Left ventricle myocardium inferior (tissue), 1 donor: ENCODE measurements around the gene CD99. TPM values are rescaled to one million over a fixed set of nuclear protein-coding genes. Genes with fewer than 3 reads are reported as not detected.
"Not testable (repeated sequence)": the region's sequence is repeated elsewhere in the genome, so short reads cannot be mapped to it uniquely, and the experiment has no call there.

ENCODE experiments used
- DNase-seq: peaks from one replicate; pipeline ENCODE4 v3.0.0-alpha.2; 2020
- H3K27ac ChIP-seq: fragments of 200-600 bp; replicated peaks from 2 replicates; pipeline ENCODE4 v1.8.0; 2021
- H3K27me3 ChIP-seq: fragments of 200-600 bp; 2 replicates; pipeline ENCODE4 v1.8.0; 2021; ENCODE audit warnings: low read depth
- H3K36me3 ChIP-seq: fragments of 200-600 bp; 2 replicates; pipeline ENCODE4 v1.8.0; 2021
- H3K4me1 ChIP-seq: fragments of 200-600 bp; 2 replicates; pipeline ENCODE4 v1.8.0; 2021
- H3K4me3 ChIP-seq: fragments of 200-600 bp; 2 replicates; pipeline ENCODE4 v1.8.0; 2021; ENCODE audit warnings: mild to moderate bottlenecking, moderate library complexity
- H3K9me3 ChIP-seq: fragments of 200-600 bp; replicated peaks from 2 replicates; pipeline ENCODE4 v1.8.0; 2021
- CTCF ChIP-seq: fragments of 200-600 bp; IDR thresholded peaks from 2 replicates; pipeline ENCODE4 v1.8.0; 2021; ENCODE audit warnings: antibody characterized with exemption, mild to moderate bottlenecking, borderline replicate concordance
- intact Hi-C: fragments of 100-400 bp; cut with micrococcal nuclease; formaldehyde crosslinking; loops from one replicate; pipeline ENCODE4 v1.11.0; 2022
- total RNA-seq: library from RNA; stranded (reverse); fragmentation: NEBNext Ultra II Directional; extraction: Animal tissue kit (Norgen Biotek cat#: 25700); gene quantifications from one replicate; pipeline ENCODE4 v1.2.1, GENCODE V29; 2021
- donor health status: DM: no; HTN: yes; CAD: no; lungs with severe emphysema.

Gene CD99
- total RNA-seq, 1 donor from 2014 or later, result 306 TPM

DNA sequence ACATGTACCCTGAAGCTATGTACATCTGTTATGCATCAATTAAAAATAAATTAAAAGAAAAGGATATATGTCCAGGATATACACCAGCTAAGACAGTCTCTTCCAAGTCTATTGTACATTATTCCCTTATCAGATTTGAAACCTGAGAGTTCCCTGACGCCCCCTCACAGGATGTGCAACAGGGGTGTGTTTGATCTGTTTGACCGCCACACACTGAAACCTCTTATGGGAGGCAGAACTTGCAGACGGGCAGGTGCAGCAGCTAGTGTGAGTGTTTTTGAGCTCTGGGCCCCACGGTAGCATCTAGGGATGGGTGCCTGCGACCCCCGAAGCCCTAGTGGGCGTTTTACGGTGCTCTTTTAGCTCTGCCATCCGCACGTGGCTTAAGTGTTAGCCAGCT is 65.5 kb downstream of the CD99 start:
- Histone ChIP-seq H3K27ac (no peak overlapping the region), H3K4me3 (no peak overlapping the region), H3K27me3 (no peaks in the 10 kb centered on the region), H3K36me3 (no peaks in the 10 kb centered on the region), H3K9me3 (no peaks in the 10 kb centered on the region), H3K4me1 (no peaks in the 10 kb centered on the region)
- no peak for DNase-seq
- intact Hi-C loops, result no loop called here
- TF ChIP-seq CTCF, result no peak

DNA sequence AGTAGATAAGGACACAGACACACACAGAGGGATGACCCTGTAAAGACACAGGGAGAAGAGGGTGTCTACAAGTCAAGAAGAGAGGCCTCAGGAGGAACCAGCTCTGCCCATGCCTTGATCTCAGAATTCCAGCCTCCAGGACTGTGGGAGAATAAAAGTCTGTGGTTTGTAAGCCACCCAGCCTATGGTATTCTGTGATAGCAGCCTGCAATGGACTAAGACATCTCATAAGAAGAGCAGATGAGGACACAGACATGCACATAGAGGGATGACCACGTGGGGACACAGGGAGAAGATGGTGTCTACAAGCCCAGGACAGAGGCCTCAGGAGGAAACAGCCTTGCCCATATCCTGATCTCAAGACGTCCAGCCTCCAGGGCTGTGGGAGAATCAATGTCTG is 70.2 kb downstream of the CD99 start:
- Histone ChIP-seq H3K4me1 (no peaks in the 10 kb centered on the region), H3K4me3 (no peak overlapping the region), H3K27ac (no peak overlapping the region), H3K27me3 (no peaks in the 10 kb centered on the region), H3K36me3 (no peaks in the 10 kb centered on the region), H3K9me3 (no peaks in the 10 kb centered on the region)
- no peak for TF ChIP-seq CTCF
- DNase-seq, result no peak
- intact Hi-C loops, result no loop called here

GRCh38 chrX:2762671-2763070 is 71.6 kb downstream of the CD99 start:
- H3K4me3 ChIP-seq, H3K9me3 ChIP-seq, intact Hi-C loops, H3K4me1 ChIP-seq, DNase-seq, H3K27me3 ChIP-seq, H3K36me3 ChIP-seq, H3K27ac ChIP-seq: not testable (repeated sequence)

DNA sequence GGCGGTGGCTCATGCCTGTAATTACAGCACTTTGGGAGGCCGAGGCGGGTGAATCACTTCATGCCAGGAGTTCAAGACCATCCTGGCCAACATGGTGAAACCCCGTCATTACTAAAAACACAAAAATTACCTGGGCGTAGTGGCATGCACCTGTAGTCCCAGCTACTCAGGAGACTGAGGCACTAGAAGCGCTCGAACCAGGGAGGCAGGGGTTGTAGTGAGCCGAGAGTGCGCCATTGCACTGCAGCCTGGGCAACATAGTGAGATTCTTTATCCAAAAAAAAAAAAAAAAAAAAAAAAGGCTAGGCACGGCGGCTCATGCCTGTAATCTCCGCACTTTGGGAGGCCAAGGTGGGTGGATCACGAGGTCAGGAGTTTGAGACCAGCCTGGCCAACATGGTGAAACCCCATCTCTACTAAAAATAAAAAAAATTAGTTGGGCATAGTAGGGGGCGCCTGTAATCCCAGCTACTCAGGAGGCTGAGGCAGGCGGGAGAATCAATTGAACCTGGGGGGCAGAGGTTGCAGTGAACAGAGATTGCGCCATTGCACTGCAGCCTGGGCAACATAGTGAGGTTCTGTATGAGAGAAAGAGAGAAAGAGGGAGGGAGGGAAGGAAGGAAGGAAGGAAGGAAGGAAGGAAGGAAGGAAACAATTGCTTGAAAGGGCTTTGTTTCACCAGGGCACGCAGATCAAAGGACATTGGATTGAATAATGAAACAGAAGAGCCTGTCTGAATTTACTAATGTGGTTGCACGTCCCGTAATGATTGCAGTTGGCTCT is 73.9 kb downstream of the CD99 start:
- H3K4me3 ChIP-seq, H3K27me3 ChIP-seq, intact Hi-C loops, H3K9me3 ChIP-seq, H3K27ac ChIP-seq, DNase-seq, H3K4me1 ChIP-seq, H3K36me3 ChIP-seq: not testable (repeated sequence)

DNA sequence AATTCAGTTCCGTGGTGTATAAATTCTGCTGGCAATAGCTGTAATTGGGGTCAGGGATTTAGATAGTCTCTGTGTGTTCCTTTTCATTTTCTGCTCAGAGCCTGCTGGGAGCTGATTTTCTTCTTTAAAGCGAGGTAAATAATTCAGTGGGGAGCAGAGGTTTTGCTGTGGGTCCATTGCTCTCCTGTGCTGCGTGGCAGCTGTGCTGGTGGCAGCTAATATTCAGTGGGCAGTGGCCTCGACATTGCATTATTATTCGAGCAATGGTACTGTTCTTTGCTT is 74.4 kb downstream of the CD99 start:
- Histone ChIP-seq H3K36me3 (no peaks in the 10 kb centered on the region), H3K27ac (no peak overlapping the region), H3K27me3 (no peaks in the 10 kb centered on the region), H3K4me3 (no peak overlapping the region), H3K9me3 (no peaks in the 10 kb centered on the region), H3K4me1 (no peaks in the 10 kb centered on the region)
- no peak for TF ChIP-seq CTCF
- intact Hi-C loops, result no loop called here
- DNase-seq, result no peak

DNA sequence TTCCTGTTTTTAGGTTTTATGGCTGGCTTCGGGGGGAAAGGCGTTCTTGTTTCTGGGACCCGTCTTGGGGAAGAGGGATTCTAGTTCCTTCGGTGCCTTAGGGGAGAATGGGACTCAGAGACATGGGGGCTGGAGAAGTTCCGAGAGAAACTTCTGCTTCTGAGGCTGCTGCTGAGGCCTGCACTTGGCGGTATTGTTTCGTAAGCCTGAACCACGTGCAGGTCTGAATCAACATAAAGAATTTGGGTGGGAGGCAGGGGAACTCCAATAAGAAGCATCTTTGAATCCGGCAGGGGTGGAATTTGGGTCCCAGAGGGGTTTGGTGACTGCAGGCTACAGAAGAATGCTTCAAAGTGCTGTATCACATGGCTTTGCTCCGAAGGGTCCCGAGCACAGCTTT is 75.8 kb downstream of the CD99 start:
- no peak for DNase-seq
- TF ChIP-seq CTCF, result no peak
- no peak overlapping the region for H3K27ac ChIP-seq
- H3K4me1 ChIP-seq, result no peaks in the 10 kb centered on the region
- intact Hi-C loops, result no loop called here
- no peaks in the 10 kb centered on the region for H3K27me3 ChIP-seq
- H3K4me3 ChIP-seq, result no peak overlapping the region
- no peaks in the 10 kb centered on the region for H3K36me3 ChIP-seq
- H3K9me3 ChIP-seq, result no peaks in the 10 kb centered on the region
